NCI-H128 (cell line): ENCODE measurements around the gene CAMK2B.
A peak's percentile ranks its signal among the peaks of the same experiment; 100 is the strongest.

Experiments used
- DNase-seq: peaks from one replicate; lab custom pipeline; 2025; ENCODE audit not compliant: unreplicated experiment; lab: John Stamatoyannopoulos, UW

Gene CAMK2B

GRCh38 chr7:44275957-44276570 lies 49.3 kb downstream of the CAMK2B start:
- no peak for DNase-seq

- no peak for DNase-seq
These were observed 50.2 kb downstream of the CAMK2B start for GRCh38 chr7:44275146-44275545.

- no peak for DNase-seq
These were observed 50.8 kb downstream of the CAMK2B start for GRCh38 chr7:44274623-44274975.

GRCh38 chr7:44273681-44274622 lies 51.4 kb downstream of the CAMK2B start:
- DNase-seq: no peak

- DNase-seq: no peak
These were observed 52.4 kb downstream of the CAMK2B start for GRCh38 chr7:44272981-44273380.

GRCh38 chr7:44272456-44272855 lies 52.9 kb downstream of the CAMK2B start:
- DNase-seq: no peak

- DNase-seq: no peak
These were observed 55.4 kb downstream of the CAMK2B start for GRCh38 chr7:44269943-44270493.

- no peak for DNase-seq
These were observed 56.0 kb downstream of the CAMK2B start for GRCh38 chr7:44269417-44269816.

- no peak for DNase-seq
These were observed 56.7 kb downstream of the CAMK2B start for GRCh38 chr7:44268671-44269070.

GRCh38 chr7:44267719-44268421 lies 57.5 kb downstream of the CAMK2B start:
- DNase-seq: no peak

GRCh38 chr7:44267178-44267577 lies 58.2 kb downstream of the CAMK2B start:
- DNase-seq: no peak

GRCh38 chr7:44266526-44266925 lies 58.9 kb downstream of the CAMK2B start:
- DNase-seq: no peak

GRCh38 chr7:44265728-44266127 lies 59.7 kb downstream of the CAMK2B start:
- no peak for DNase-seq

GRCh38 chr7:44264221-44264931 lies 61.0 kb downstream of the CAMK2B start:
- DNase-seq: peak; percentile 71

- no peak for DNase-seq
These were observed 61.9 kb downstream of the CAMK2B start for GRCh38 chr7:44263326-44264082.

- DNase-seq: no peak
These were observed 63.4 kb downstream of the CAMK2B start for GRCh38 chr7:44262031-44262430.

- DNase-seq: no peak
These were observed 64.2 kb downstream of the CAMK2B start for GRCh38 chr7:44261240-44261639.

GRCh38 chr7:44259547-44260457 lies 65.6 kb downstream of the CAMK2B start:
- no peak for DNase-seq

GRCh38 chr7:44258865-44259546 lies 66.4 kb downstream of the CAMK2B start:
- no peak for DNase-seq
